GM12874 (cell line): ENCODE measurements around the gene BID.

Experiments used
- TF ChIP-seq, protein P1 (sequence below): IDR thresholded peaks from 2 replicates; pipeline ENCODE4 v1.5.1; 2011; ENCODE audit warnings: low read depth, mild to moderate bottlenecking, control low read depth, low read length, moderate library complexity; ENCODE audit not compliant: insufficient read depth

Gene BID

DNA sequence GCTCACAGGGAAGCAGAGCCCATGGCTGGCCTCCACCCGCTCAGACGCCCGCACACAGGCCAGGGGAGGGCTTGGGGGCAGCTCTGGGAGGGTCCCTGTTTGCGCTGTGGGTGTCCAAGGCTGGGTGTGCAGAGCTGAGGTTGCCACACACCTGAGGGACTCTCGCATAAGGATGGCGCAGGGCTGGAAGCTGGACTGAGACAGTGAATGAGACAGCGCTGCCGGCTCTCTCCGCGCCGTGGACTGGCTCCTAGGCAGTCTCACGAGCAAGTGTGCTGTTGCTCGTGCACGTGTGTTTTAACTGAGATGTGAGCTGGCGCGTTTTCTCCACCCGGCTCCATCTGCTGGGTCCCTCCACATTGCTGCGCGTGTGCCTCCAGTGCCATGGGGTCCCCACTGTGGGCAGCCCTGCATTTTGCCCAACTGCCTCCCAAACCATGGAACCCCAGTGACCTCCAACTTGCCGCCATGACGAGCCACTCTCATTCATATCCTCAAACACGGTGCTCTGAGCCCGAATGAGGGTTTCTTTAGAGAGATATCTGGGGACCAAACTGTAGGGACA is 4.2 kb upstream of the BID start:
- TF ChIP-seq, protein P1, sequence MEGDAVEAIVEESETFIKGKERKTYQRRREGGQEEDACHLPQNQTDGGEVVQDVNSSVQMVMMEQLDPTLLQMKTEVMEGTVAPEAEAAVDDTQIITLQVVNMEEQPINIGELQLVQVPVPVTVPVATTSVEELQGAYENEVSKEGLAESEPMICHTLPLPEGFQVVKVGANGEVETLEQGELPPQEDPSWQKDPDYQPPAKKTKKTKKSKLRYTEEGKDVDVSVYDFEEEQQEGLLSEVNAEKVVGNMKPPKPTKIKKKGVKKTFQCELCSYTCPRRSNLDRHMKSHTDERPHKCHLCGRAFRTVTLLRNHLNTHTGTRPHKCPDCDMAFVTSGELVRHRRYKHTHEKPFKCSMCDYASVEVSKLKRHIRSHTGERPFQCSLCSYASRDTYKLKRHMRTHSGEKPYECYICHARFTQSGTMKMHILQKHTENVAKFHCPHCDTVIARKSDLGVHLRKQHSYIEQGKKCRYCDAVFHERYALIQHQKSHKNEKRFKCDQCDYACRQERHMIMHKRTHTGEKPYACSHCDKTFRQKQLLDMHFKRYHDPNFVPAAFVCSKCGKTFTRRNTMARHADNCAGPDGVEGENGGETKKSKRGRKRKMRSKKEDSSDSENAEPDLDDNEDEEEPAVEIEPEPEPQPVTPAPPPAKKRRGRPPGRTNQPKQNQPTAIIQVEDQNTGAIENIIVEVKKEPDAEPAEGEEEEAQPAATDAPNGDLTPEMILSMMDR = no peak

DNA sequence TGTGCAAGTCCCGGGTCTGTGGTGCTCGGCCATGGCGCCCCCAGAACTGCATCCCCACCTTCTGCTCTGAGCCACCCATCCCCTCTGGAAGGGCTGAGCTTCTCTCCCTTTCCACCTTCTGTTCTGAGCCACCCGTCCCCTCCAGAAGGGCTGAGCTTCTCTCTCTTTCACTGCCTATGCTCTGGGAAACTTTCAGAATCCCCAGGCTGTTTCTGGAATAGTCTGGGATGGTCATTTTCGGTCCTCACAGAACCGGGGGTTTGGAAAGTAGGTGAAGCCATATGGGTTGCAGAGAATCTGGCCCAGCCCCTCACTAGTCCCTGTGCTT is 3.4 kb upstream of the BID start:
- TF ChIP-seq, protein P1 = no peak

DNA sequence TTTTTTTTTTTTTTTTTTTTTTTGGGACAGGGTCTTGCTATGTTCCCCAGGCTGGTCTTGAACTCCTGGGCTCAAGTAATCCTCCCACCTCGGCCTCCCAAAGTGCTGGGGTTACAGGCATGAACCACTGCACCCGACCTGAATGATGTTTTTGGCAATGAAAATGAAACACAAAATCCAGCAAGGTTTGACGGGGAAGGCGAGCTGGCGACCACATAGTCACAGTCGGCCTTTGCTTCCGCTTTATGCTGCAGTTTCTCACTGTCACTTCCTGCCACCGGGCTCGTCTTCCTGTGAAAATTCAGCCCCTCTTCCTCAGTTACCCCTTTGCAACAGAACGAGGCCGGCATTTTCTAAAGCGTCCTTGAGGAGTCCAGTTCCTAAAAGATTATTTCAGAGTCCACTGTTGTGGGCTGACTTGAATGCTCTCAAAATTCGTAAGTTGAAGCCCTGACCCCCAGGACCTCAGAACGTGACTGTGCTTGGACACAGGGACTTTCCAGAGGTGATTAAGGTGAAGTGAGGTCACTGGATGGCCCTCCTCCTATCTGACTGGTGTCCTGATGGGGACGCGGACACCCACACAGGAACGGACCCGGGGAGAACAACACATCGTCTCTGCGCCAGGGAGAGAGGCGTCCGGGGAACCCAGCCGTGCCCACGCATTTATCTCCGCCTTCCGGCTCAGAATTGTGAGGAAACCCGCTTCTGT is 2.9 kb upstream of the BID start:
- TF ChIP-seq, protein P1 = no peak

DNA sequence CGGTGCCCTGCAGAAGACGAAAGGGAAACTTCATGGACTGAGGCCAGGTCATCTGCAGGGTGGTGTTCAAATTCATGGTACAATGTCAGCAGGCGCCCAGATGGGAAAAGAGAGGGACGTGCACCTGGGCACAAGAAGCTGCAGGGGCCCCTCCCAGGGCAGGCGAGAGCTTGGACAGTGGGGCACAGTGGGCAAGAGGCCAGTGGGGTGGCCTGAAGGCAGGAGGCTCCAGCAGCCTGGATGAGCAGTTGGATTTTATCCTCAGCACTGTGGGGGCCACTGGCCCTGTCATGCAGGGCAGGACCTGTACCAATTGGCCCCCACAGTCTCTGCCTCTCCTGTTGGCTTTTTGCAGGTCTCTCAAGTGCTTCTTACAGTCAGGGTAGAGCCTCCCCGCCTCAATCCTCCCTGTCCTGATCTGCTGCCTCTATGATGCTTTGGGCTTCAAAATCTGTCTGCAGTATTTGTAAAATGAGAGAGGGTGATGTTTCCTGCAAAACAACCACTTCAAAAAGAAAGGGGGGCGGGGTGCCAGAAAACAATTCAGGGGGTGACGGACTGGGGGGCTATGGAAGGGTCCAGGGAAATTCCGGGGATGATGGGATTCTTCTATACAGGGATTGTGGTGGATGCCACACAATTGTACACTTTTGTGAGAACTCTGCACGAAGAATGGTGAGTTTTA is 1.7 kb upstream of the BID start:
- TF ChIP-seq, protein P1 = no peak

DNA sequence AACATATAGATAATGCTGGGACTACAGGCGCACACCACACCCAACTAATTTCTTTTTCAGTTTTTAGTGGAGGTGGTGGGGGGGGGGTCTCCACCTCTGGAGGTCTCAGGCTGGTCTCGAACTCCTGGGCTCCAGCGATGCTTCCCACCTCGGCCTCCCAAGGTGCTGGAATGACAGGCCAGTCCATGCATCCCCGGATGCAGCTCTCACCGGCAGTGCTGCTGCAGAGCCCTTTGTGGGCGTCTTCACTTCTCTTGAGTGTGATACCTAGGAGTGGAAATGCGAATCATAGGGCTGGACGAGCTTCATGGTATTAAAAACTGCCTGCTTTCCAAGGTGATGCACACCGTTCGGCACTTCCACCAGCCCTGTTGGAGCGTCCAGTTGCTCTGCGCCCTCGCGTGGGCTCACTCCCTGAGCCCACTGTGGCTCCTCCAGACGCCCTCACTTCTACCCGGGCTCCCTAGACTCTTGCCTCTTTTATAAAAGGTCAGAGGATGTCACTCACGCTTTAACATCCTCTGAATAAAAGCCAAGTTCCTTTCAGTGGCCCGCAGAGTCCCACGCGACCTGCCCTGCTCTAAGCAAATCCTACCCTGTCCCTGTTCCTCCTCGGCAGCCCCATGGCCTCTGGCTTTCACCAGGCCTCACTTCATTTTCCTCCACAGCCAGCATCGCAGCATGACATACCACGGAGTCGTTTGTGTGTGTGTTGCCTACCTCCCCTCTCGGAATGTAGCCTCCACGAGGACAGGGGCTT is 837 bp upstream of the BID start:
- TF ChIP-seq, protein P1 = no peak

DNA sequence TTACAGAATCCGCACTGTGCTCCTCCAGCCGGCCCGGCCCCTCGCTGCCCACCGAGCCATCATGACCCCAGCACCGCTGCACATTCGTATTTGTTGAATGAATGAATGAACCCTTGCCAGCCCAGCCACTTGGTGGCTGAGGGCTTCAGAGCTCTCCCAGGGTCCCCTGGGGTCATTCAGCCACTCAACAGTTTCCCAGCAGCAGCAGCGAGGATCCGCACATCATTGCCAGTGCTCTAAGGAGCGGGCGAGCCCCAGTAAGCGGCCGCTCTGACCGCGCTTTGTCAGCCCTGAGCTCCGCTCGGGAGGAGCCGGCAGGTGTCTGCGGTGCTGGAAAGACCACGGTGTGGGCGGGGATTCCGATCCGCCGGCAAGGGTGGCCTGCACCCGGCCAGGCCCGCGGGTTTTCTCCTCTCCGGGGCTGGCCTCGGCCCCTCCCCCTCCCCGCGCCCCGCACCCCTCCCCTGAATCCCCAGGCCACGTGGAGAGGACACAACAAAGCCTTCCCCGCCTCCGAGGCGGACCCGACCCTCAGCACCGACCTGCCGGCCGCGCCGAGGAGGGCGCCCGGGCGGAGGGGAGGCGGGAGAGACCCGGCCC is 563 bp downstream of the BID start:
- TF ChIP-seq, protein P1 = no peak

DNA sequence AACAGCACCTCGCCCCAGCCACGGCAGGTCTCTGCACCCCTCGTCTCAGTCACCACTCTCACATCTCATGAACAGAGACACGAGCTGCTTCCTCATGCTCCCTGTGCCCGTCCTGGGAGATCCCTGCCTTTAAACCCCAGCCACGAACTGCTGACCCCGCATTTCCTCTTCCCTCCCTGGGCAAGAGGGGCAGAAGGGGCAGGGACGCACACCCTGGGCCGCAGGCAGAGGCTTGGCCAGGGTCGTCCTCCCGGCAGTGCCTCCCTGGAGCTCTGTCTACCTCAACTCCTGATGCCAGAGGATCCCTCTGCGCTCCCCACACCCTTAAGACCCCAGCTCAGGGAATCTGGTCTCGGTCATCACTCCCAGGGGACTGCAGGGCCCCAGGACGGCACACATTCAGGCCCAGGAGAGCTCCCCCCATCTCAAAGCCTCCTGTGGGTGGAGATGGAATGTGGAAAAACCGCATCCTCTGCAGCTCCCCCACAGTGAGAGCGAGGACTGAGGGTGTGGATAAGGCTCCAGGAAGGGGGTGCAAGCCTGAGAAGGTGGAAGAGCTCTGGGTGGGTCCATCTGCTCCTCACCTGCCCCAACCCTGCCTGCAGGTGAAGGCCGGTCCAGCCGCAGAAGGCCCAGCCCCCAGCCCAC is 1.2 kb downstream of the BID start:
- TF ChIP-seq, protein P1 = no peak
